Astrocyte of the spinal cord (primary cell): ENCODE results near the gene UNK.

Source experiments
- DNase-seq: peaks from one replicate; pipeline ENCODE4 v3.0.0; 2011; ENCODE audit warnings: low read depth, low spot score
- H3K4me3 ChIP-seq: 2 replicates; pipeline ENCODE4 v1.5.1; 2011; ENCODE audit warnings: low read depth, mild to moderate bottlenecking, low read length, moderate library complexity
- CTCF ChIP-seq: IDR thresholded peaks from 2 replicates; pipeline ENCODE4 v1.5.1; 2012; ENCODE audit warnings: low read depth, mild to moderate bottlenecking, low read length, inconsistent platforms
- in situ Hi-C: cut with HindIII; loops from 2 replicates; pipeline ENCODE4 v1.10.0; 2017; ENCODE audit warnings: low sequenced_read_pairs

UNK gene

DNA sequence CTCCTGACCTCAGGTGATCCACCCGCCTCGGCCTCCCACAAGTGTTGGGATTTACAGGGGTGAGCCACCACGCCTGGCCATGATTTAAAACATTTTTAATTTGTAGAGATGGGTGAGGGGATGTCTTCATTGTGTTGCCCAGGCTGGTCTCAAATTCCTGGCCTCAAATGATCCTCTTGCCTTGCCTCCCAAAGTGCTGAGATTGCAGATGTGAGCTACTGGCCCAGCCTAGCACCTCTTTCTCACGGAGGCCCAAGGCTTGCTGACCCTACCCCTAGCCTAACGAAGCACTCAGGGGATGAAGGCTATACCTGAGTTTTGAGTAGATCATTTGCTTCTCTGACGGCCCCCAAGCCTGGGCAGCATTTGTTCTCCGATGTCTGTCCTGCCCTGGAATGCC, 26.6 kb downstream of the UNK start:
- in situ Hi-C loops = no loop called here
- H3K4me3 ChIP-seq = no peak overlapping the region
- DNase-seq = no peak
- no peak for TF ChIP-seq CTCF

- DNase-seq = no peak
- in situ Hi-C loops = no loop called here
Observed at GRCh38 chr17:75812096-75813013, 27.7 kb downstream of the UNK start.

GRCh38 chr17:75813081-75814020, 28.7 kb downstream of the UNK start:
- in situ Hi-C loops = no loop called here
- no peak overlapping the region for H3K4me3 ChIP-seq
- no peak for TF ChIP-seq CTCF
- no peak for DNase-seq

More at GRCh38 chr17:75812096-75813013, 27.7 kb downstream of the UNK start:
- no peak for TF ChIP-seq CTCF
- no peak overlapping the region for H3K4me3 ChIP-seq

DNA sequence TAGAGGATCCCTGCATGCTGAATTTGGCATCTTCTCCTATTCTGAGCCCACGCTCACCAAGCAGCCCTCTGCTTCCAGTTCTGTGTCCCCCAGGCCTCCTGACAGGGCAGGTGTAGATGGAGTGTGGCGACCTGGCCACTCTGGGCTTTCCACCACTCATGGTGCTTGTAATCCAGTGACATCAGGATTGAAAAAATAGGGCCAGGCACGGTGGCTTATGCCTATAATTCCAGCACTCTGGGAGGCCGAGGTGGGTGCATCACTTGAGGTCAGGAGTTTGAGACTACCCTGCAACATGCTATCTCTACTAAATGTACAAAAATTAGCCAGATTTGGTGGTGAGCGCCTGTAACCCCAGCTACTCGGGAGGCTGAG, 29.4 kb downstream of the UNK start:
- H3K4me3 ChIP-seq = no peak overlapping the region
- DNase-seq = no peak
- in situ Hi-C loops = no loop called here
- TF ChIP-seq CTCF = no peak

DNA sequence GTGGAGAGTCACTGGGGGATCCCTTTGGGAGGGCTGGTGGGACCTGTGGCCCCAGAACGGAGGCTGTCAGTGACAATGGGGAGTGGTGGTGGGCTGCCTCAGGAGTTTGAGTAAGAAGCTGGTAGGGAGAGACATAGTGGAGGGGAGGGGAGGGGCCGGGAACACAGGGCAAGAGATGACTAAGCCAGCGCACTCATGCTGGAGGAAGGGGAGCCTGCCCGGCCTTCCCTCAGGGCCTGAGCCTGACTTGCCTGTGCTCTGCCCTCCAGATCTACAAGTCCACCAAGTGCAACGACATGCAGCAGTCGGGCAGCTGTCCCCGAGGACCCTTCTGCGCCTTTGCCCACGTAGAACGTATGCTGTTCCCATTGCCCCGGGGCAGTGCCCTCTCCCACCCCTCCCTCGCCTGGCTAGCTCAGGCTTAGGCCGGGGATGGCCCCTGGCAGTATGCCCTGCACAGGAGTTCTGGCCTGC, 30.3 kb downstream of the UNK start:
- H3K4me3 ChIP-seq = no peak overlapping the region
- TF ChIP-seq CTCF = no peak
- peak; percentile 76 for DNase-seq
- in situ Hi-C loops = no loop called here

- DNase-seq = no peak
- in situ Hi-C loops = no loop called here
- no peak overlapping the region for H3K4me3 ChIP-seq
- TF ChIP-seq CTCF = no peak
Observed at GRCh38 chr17:75815399-75815798, 30.8 kb downstream of the UNK start.
